HG03520 (cell line): ENCODE results near the gene MZF1.

ENCODE experiments used
- ATAC-seq: cut with Tn5 transposase; IDR thresholded peaks from one replicate; pipeline ENCODE4 v1.9.1; 2021; ENCODE audit warnings: mild to moderate bottlenecking, moderate library complexity; ENCODE audit not compliant: unreplicated experiment

Gene MZF1

GRCh38 chr19:58570770-58571574, 2.2 kb downstream of the MZF1 start:
- ATAC-seq: no peak

GRCh38 chr19:58569943-58570670, 3.0 kb downstream of the MZF1 start:
- ATAC-seq: no peak

GRCh38 chr19:58569191-58569942, 3.8 kb downstream of the MZF1 start:
- no peak for ATAC-seq

DNA sequence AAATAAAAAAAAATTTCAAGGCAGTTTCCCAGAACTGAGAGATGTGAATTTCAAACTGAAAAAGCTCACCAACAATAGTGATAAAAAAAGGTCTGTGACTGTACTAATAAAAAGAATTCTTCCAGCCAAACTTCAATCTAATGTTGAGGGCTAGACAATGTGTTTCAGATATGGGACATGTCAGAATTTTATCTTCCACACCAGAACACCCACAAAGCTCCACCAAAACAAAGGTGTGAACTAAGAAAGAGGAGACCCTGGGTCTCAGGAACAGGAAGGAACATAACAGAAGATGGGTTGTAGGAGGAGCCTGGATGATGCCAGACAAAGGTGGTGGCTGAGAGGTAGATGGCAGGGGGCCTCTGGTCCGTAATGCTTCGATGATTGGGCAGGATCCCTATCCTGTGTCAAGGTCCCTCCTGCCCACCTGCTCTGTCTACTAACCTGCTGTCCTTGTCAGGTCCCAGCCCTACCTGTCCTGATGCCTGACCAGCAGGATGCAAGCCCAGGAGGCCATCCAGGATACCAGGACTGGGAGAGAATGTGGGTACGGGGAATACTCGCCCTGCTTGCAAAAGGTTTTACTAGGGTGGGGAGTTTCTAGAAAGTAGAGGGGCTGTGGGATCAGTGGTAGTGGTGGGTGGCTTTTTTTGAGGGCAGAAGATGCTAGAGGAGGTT, 4.5 kb downstream of the MZF1 start:
- ATAC-seq: no peak

GRCh38 chr19:58566989-58567388, 6.1 kb downstream of the MZF1 start:
- no peak for ATAC-seq

DNA sequence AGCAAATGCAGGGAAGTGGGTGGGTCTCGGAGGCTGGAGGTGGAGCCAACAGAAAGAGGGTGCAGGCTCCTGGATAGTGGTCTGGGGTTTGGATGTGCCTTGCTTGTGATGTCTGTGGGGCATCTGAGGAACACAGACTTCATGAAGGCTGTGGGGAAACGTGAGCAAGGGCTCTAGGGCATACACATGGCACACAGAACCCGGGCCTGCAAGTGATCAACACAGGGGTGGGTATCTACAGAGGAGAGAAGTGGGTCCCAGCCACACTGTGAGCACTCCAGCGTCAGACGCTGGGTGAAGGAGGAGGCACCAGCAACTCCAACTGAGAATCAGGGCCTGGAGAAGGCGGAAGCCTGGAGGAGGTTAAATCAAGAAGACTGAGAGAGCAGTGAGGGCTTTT, 9.3 kb downstream of the MZF1 start:
- ATAC-seq: no peak

- no peak for ATAC-seq
Measured at GRCh38 chr19:58563034-58563573, 10.0 kb downstream of the MZF1 start.

- no peak for ATAC-seq
Measured at GRCh38 chr19:58562122-58563033, 10.8 kb downstream of the MZF1 start.

- no peak for ATAC-seq
Measured at GRCh38 chr19:58561373-58562121, 11.6 kb downstream of the MZF1 start.

- no peak for ATAC-seq
Measured at GRCh38 chr19:58560921-58561320, 12.2 kb downstream of the MZF1 start.

DNA sequence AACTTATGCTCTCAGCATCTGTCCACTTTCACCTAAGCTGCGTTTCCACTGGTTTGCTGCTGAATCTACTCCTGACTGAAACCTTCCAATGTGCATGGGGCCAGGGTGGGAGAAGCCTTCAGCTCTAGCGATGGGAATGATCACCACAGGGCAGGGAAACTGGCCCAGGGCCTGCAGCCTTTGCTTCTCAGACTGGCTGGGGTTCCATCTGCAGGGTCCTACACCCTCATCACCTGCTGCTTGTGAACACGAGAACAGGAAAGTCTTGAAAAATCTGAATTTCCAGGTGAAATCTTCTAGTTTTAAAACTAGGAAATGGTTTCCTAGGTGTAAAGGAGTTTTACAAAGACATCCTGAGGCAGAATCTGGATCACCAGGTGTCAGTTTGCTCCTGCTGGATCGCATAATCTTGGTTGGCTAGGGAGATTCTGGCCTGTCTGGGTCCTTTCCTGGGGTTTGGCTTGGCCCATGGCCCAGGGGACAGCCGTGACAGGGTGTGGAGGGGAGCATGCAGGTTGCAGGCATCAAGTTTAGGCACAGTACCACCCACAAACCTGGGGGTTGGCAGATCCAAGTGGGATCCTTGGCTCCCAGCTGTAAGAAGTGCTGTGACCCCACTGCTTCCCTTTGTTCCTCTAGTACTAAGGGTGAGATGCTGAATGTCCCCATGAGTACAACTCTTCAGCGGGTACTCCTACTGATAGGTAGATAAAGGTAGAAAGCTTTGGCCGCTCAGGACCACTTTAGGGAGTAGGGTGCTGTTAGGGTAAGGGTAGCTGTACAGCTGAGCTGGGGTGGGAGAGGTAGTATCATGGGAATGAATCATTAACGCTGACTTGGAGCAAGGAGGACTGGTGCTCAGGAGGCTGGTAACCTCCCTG, 12.9 kb downstream of the MZF1 start:
- ATAC-seq: no peak

DNA sequence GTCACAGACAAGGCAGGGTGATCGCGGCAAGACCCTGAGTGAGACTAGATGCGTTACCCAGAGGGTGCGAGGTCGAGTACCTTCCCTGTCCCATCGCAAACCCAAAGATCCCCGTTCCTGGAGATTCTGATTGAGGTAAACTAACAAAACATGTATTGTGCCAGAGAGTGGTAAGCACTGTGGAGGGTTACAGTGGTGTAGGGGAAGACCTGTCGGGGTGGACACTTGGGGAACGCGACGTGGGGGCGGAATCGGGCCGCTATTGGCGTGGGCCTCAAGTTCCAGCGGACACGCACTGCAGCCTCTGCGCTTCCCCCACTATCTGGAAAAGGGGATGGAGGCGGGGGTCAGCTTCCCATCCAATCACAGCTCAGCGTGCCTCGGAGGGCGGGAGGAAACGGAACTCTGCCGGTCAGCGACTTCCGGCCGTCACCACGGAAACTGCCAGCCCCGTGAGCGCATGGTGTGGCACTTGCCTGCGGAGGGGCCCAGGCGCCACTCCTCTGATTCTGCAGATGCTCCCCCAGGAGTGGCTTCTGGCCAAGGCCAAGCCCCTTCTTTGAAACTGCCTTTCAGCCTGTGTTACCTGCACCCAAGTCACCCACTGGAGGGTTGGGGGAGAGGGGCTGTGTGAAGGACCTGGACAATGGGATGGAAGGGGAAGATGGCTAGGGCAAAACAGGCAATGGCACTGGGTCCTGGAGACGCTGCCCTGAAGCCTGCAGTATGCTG, 13.7 kb downstream of the MZF1 start:
- no peak for ATAC-seq

DNA sequence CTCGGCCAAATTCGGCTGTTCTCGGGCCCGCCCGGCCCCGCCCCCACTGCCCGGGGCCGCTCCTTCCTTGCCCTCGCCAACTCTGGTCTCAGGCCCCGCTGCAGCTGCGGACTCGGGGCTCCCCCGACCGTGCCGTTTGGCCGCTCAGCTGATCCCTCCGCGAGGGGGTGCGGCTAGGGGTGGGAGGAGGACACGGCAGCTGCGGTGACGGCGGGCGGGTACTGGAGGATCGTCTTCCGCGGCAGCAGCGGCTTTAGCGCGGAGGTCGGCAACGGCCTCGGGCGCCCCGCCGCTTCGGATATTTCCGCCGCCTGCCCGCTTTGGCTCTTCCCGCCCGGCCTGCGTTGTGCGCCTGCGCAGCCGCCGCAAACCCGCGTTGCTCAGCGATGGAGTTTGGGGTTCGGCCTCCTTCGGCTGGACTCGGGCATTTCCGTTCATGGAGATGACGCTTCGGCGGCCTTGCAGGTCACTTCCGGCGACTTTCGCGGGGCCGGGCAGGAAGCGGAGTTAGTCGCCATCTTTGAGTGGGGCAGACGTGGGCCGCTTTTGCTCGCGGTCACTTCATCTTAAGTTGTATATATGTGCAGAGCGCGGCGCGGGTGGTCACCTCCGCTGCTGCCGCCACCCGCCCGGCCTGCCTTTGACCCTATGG, 14.4 kb downstream of the MZF1 start:
- peak; percentile 46 for ATAC-seq

GRCh38 chr19:58558066-58558622, 15.0 kb downstream of the MZF1 start, which contains the start of gene UBE2M:
Gene UBE2M (minus strand): TSS chr19:58558611. CDS start chr19:58558381, 230 bp downstream.
- ATAC-seq: no peak

DNA sequence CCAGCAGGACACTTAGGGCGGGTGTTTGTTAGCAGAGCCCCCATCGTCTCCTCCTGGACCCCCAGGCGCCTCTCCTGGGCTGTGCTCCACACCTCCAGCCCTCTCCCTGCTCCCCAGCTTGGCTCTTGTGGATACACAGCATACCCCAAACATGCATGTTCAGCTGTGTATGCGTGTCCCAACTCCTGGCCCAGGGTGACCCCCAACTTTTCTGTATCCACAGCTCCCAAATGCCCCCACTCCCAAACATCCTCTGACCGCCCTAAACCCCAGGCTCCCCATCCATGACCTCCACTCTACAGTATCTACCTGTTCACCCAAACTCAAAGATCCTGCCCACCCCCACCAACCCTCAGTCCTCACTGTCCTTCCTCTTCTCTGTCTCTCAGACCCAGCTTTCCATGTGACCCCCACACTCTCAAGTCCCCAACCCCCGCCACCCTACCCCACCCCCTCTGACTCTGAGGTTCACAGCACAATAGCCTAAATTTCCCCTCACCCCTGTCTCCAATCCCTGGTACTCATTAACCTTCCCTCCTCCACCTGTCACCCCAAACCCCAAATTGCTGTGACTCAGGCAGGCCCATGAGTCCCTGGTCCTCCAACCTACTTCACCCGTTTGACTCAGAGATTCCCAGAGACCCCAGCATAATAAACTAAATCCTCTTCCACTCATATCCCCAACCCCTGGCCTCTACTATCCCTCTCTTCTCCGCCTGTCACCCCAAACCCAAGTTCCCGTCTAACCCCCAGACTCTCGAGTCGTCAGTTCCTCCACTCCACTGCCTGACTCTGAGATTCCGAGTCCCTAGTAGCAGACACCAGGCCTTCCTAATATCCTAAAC, 15.7 kb downstream of the MZF1 start:
- ATAC-seq: no peak
